ENCODE results near the gene N4BP2L1. TPM values are rescaled to one million over a fixed set of nuclear protein-coding genes. Genes with fewer than 3 reads are reported as not detected.

The N4BP2L1 gene
- total RNA-seq = 0.93 and 1.8 TPM in 2 replicates

GRCh38 chr13:32427852-32428580 lies at the start of gene N4BP2L1:
N4BP2L1 (minus strand) TSS chr13:32428130; CDS start chr13:32428082, 48 bp downstream.

Small RNA genes within 50 kb of the gene (small RNA-seq; reads per million reads assigned to genes)
- gene RF00190 = not detected

Other genes with a start within 250 kb of the N4BP2L1 start
- gene ZAR1L, start 112.8 kb downstream of the N4BP2L1 start, total RNA-seq = not detected in 2 replicates
- 20.7 and 27.1 TPM in 2 replicates for gene BRCA2, start 112.6 kb downstream of the N4BP2L1 start, total RNA-seq
- 151 and 153 TPM in 2 replicates for gene N4BP2L2, start 110.7 kb upstream of the N4BP2L1 start, total RNA-seq
- gene PDS5B, start 158.3 kb upstream of the N4BP2L1 start, total RNA-seq = 59.3 and 65.6 TPM in 2 replicates